Muscle of arm (tissue), 12 donors: ENCODE measurements around the gene C4A. TPM values are rescaled to one million over a fixed set of nuclear protein-coding genes. Genes with fewer than 3 reads are reported as not detected.
"Not testable (repeated sequence)": the region's sequence is repeated elsewhere in the genome, so short reads cannot be mapped to it uniquely, and the experiment has no call there.

Experiments
- DNase-seq: peaks from one replicate; pipeline ENCODE4 v3.0.0-alpha.2; 2013
- polyA plus RNA-seq, 12 donors: library from polyadenylated mRNA; unstranded; fragments of 120-200 nt; gene quantifications; one replicate each; pipeline ENCODE4 v1.2.1, GENCODE V29; 2013; ENCODE audit not compliant: insufficient read length in 12 of 12

The C4A gene
- polyA plus RNA-seq, 12 donors = 4.4 to 20.3 (median 10.1) TPM; not detected in 2

DNA sequence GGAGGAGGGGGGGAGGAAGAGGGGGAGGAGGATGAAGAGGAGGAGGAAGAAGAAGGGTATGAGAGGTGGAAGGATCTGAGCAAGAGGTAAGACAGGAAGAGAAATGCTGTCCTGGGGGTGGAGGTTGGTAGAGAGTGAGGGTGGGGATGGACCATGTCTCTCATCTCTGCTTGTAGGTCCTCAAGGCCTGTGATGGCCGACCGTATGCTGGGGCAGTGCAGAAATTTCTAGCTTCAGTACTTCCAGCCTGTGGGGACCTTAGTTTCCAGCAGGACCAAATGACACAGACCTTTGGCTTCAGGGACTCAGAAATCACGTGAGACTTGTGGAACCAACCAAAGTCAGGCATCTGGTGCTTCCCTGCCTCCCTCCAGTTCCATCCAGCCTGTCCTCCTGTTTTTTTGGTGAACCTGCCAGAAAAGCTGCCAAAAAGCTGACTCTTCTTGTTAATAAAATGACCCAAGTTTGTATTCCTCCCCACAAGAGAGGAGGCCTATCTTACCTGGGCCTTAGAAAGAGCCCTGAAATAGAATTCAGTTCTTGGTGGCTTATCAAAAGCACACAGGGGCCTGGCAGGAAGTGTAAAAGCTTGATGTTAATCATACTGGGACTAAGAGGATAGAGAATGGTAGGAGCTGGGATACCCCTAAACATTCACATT is 2.5 kb upstream of the C4A start:
- no peak for DNase-seq

DNA sequence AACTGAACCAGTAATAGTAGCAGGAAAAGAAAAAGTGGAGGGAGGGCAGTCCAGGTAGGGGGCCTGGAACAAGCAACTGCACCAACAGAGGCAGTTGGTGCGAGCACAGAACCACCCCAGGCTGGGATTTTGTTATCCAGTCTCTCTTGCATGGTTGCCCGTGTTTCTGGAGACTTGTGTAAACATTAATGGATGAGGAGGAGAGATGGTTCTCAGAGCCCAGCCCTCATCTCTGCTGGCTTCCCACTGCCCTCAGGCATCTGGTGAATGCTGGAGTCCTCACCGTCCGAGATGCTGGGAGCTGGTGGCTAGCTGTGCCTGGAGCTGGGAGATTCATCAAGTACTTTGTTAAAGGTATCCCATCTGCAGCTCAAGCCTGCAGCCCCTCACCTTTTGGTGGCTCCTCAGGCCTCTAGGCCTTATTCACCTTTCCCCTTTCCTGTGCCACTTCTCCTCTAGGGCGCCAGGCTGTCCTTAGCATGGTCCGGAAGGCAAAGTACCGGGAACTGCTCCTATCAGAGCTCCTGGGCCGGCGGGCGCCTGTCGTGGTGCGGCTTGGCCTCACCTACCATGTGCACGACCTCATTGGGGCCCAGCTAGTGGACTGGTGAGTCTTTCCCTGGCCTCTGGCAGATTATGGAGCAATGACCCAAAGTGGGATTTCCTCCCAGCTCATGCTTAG is 1.5 kb upstream of the C4A start:
- not testable (repeated sequence) for DNase-seq

DNA sequence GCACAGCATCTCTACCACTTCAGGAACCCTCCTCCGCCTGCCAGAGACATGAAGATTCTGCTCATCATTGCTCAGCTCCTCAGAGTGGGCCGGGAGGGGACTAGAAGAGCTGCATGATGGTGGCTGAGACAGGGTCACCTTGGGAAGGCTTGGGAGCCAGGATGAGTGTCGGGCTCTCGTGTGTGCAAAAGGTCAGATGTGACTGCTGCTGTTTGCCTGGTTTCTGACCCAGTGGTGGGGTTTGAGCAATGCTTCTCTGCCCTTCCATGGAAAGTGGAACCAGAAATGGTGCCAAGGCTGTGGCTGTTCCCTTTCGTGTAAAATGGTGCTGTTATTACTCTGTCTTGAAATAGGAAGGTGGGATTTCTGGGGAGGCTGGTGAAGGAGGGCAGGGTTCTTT is 859 bp upstream of the C4A start:
- not testable (repeated sequence) for DNase-seq

DNA sequence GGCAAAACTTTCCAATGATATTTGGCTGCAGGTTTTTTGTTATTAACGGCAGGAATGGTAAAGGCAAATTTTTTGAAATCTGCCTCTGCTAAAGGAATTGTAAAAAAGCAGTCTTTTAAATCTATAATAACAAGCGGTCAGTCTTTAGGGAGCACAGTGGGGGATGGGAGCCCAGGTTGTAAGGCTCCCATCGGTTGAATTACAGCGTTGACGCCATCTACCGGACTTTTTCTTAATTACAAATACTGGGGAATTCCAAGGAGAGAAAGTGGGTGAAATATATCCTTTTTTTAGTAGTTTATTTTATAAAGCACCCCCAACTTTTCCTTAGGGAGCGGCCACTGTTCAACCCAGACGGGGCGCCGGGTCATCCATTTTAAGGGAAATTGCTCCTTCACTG is 7.5 kb downstream of the C4A start:
- DNase-seq = not testable (repeated sequence)

DNA sequence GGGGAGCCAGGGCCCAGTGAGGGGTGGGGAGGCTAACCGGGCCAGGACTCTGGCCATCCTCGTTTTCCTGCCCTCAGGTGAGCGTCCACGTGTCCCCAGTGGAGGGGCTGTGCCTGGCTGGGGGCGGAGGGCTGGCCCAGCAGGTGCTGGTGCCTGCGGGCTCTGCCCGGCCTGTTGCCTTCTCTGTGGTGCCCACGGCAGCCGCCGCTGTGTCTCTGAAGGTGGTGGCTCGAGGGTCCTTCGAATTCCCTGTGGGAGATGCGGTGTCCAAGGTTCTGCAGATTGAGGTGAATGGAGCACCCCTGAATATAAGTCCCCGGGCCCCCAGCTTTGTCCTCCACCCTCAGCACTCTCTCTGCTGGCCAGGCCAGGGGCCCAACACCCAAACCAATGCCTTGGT is 12.6 kb downstream of the C4A start:
- not testable (repeated sequence) for DNase-seq

DNA sequence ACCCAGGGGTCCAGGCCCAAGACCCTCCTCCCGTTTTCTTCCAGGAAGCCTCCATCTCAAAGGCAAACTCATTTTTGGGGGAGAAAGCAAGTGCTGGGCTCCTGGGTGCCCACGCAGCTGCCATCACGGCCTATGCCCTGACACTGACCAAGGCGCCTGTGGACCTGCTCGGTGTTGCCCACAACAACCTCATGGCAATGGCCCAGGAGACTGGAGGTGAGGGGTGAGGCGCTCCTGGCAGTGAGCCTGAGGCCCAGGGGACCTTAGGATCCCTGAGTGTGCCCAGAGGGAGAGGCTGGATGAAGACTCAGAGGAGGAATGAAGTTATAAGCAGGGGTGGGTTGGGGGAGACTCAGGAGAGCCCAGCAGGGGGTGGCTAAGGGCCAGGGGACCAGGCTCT is 14.5 kb downstream of the C4A start:
- not testable (repeated sequence) for DNase-seq

DNA sequence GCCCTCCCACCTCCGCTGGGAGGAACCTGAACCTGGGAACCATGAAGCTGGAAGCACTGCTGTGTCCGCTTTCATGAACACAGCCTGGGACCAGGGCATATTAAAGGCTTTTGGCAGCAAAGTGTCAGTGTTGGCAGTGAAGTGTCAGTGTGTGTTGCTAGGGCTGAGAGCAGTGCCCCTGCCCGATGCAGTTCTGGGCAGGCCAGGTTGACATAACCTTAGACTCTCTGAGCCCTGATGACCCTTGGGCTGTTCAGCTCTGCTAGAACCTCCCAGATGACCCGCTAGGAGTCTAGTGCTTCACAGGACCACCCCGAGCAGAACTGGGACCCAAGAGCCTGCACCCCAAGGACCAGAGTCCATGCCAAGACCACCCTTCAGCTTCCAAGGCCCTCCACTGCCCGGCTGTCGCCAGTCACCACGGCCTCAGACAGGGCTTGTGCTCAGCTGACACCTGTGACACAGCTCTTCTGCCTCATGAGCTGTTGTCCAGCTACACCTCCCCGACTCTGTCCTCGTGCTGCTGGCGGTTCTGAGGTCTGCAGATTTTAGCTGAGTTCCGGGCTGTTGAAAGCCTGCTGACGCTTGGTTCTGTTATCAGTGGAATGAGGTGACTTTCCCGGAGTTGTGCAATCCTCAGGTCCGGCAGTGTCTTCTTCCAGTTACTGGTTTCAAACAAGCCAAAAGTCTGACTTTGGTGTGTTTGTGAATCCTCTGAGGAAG is 20.9 kb downstream of the C4A start:
- DNase-seq = not testable (repeated sequence)

DNA sequence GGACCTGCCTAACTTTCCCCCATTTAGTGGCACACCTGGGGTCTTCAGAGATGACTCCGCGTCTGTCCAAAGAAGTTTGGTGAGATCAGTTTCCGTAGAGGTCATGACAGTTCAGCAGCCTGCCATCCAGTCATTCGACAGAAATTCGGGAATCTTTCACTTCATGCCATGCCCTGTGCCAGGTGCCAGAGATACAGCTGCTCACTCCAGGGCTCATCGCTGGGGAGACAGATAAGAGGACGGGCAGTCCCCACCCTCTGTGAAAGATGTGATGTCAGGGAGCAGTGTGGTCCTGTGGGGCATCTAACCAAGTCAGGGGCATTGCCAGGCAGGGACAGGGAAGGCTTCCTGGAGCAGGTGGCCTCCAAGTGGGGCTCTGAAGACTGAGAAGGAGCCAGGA is 21.4 kb downstream of the C4A start:
- DNase-seq = not testable (repeated sequence)

DNA sequence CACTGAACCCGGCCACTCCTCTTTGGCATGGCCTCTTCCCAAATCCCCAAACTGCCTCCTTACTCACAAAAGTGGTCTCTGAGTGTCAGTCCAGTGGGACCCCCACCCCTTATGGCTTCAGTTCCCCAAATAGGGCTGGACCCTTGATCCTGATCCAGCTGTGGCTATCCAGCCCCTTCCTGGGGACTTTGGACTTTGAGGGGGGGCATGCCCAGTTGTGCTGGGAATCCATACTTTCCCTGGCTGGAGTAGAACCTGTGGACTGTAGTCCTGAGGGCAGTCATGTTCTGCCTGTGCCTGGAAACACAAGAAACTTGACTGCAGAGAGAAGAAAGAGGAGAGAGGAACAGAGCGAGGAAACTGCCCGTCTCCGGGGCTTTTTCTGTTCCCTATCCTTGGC is 22.5 kb downstream of the C4A start:
- not testable (repeated sequence) for DNase-seq

DNA sequence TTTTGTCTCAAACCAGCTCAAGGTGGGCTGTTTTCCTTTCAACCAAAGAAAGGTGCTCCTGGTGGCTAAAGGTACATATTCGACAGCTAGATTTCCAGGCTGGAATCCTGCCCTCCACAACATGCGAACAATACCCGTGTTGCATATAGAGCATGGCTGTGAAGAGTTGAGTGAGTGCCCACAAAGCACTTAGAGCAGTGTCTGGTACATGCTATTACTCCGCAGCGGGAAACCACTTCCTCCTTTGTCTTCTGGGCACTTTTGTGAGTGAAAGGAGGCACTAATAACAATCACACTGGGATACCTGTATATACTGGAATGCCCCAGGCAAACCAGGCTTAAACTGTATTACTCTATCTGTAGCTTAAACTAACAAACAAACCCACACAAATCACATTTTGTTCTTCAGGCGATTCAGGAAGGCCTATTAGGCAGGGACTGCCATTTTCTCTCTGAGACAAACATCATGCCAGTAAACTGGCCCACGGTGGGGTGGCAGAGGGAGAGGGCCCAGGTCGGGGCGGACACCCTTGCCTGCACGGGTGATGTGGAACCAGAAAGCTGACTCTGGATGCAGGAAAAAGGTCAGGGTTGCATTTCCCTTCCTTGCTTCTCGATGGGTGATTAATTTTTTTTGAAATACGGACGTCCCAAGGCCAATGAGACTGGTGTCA is 23.1 kb downstream of the C4A start:
- DNase-seq = not testable (repeated sequence)

DNA sequence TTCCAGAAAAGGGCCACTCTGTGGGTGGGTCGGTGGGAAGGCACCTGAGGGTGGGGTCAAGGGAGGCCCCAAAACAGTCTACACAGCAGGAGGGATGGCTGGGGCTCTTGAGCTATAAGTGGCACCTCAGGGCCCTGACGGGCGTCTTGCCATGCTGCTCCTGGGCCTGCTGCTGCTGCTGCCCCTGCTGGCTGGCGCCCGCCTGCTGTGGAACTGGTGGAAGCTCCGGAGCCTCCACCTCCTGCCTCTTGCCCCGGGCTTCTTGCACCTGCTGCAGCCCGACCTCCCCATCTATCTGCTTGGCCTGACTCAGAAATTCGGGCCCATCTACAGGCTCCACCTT is 23.7 kb downstream of the C4A start:
- not testable (repeated sequence) for DNase-seq

DNA sequence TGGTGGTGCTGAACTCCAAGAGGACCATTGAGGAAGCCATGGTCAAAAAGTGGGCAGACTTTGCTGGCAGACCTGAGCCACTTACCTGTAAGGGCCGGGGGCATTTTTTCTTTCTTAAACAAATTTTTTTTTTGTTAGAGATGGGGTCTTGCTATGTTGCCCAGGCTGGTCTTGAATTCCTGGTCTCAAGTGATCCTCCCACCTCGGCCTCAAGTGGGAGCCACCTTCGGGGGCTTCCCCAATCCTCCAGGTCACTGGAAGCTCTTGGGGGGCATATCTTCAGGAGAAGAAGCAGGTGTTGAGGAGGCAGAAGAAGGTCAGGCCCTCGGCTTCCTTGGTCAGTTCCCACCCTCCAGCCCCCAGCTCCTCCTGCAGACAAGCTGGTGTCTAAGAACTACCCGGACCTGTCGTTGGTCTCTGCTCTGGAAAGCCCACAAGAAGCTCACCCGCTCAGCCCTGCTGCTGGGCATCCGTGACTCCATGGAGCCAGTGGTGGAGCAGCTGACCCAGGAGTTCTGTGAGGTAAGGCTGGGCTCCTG is 24.2 kb downstream of the C4A start:
- not testable (repeated sequence) for DNase-seq

DNA sequence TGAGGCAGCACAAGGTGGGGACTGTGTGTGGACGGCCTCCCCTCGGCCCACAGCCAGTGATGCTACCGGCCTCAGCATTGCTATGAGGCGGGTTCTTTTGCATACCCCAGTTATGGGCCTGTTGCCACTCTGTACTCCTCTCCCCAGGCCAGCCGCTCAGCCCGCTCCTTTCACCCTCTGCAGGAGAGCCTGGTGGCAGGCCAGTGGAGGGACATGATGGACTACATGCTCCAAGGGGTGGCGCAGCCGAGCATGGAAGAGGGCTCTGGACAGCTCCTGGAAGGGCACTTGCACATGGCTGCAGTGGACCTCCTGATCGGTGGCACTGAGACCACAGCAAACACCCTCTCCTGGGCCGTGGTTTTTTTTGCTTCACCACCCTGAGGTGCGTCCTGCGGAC is 25.2 kb downstream of the C4A start:
- not testable (repeated sequence) for DNase-seq

DNA sequence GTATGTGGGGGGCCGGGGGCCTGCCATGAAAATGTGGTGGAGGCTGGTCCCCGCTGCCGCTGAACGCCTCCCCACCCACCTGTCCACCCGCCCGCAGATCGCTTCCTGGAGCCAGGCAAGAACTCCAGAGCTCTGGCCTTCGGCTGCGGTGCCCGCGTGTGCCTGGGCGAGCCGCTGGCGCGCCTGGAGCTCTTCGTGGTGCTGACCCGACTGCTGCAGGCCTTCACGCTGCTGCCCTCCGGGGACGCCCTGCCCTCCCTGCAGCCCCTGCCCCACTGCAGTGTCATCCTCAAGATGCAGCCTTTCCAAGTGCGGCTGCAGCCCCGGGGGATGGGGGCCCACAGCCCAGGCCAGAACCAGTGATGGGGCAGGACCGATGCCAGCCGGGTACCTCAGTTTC is 26.2 kb downstream of the C4A start:
- DNase-seq = not testable (repeated sequence)

DNA sequence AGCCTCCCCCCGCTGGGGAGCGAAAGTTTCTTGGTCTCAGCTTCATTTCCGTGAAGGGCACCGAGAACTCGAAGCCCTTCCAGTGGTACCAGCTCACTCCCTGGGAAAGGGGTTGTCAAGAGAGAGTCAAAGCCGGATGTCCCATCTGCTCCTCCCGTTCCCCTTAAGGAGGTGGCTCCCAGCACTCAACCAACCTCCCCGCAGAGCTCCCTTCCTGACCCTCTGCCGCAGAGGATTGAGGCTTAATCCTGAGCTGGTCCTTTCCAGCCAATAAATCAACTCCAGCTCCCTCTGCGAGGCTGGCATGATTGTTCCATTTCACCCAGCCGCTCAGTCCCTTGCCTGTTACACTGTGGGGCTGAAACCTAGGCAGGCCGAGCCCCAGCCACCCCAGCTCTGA is 26.8 kb downstream of the C4A start:
- not testable (repeated sequence) for DNase-seq

DNA sequence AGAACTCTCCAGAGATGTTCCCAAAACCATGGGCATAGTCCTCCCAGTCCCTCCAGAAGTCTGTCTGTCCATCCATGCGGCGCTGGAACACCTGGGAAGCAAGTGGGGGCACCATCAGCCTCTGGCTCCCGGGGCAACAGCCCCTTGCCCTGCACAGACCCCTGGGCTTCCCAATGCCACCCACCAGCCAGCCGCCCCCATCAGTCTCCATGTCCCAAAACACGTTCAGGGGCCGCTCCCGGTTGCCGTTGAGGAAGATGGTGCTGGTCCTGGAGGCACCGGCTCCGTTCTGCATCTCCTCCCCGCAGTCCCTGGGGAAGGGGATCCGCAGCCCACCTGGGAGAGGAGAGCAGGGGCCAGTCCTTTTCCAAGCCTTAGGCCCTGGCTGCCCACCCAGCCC is 27.7 kb downstream of the C4A start:
- not testable (repeated sequence) for DNase-seq

DNA sequence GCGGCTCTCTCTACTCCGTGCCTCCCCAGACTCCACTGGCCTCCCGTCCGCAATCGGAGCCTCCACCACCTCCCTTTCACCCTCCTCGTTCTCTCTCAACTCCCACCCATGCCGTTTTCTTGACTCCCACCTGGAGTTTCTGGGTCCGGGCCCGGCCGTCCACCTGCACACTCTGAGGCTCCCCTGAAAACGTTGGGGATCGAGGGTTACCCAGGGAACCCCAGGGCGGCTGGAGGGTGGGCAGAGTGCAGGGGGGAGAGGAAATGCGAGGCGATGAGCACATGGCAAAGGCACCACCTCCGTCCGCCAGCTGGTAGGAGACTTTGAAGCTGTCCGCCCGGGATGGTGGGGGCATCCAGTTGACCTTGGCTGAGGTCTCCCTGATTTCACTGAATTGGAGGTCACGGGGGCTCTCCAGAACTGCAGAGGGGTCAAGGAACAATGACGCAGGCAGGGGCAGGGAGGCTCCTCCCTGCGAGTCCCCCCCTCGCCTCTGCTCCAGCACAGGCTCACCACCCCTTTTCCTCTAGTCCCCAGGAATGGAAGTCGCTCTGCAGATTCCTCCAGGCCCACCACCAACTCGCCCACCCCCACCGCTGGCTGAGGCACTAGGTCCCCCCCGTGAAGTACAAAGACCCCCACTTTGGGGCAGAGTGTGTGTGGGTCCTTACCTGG is 29.1 kb downstream of the C4A start:
- not testable (repeated sequence) for DNase-seq

DNA sequence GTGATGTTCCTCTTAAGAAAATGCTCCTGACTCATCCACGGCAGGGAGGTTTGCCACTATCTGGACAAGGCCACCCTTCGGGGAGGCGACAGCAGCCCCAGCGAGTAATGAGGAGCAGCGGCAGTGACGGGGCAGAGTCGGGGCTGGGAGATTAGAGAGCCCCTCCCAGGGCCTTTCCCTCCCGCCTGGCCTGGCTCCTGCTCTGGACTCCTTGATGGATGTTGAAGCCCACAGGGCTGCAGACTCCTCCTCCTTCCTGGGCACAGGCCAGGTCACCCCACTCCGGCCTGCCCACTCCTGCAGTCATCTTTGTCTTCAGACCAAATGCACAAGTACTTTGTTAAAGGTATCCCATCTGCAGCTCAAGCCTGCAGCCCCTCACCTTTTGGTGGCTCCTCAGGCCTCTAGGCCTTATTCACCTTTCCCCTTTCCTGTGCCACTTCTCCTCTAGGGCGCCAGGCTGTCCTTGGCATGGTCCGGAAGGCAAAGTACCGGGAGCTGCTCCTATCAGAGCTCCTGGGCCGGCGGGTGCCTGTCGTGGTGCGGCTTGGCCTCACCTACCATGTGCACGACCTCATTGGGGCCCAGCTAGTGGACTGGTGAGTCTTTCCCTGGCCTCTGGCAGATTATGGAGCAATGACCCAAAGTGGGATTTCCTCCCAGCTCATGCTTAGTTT is 31.2 kb downstream of the C4A start:
- DNase-seq = not testable (repeated sequence)

DNA sequence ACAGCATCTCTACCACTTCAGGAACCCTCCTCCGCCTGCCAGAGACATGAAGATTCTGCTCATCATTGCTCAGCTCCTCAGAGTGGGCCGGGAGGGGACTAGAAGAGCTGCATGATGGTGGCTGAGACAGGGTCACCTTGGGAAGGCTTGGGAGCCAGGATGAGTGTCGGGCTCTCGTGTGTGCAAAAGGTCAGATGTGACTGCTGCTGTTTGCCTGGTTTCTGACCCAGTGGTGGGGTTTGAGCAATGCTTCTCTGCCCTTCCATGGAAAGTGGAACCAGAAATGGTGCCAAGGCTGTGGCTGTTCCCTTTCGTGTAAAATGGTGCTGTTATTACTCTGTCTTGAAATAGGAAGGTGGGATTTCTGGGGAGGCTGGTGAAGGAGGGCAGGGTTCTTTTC is 31.9 kb downstream of the C4A start:
- DNase-seq = not testable (repeated sequence)

DNA sequence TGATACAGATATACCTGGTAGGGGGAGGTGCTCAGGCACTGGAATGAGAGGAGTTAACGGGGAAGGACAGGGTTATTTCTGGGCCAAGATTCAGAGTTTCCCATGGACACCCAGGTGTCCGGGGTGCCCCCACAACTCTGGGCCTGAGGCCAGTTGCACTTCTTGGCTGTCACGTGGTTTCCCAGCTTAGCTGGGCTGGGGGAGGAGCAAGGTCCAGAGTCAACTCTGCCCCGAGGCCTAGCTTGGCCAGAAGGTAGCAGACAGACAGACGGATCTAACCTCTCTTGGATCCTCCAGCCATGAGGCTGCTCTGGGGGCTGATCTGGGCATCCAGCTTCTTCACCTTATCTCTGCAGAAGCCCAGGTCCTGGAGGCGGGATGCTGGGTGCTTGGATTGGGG is 32.7 kb downstream of the C4A start, which contains the start of gene C4B:
TSS of gene C4B (plus strand) at position 249 of the 400 bp plus-strand sequence. CDS start at position 300, 51 bp downstream.
- DNase-seq = not testable (repeated sequence)

DNA sequence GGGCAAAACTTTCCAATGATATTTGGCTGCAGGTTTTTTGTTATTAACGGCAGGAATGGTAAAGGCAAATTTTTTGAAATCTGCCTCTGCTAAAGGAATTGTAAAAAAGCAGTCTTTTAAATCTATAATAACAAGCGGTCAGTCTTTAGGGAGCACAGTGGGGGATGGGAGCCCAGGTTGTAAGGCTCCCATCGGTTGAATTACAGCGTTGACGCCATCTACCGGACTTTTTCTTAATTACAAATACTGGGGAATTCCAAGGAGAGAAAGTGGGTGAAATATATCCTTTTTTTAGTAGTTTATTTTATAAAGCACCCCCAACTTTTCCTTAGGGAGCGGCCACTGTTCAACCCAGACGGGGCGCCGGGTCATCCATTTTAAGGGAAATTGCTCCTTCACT is 40.2 kb downstream of the C4A start:
- not testable (repeated sequence) for DNase-seq
